Measurements from ENCODE around the gene PROK2. TPM values are rescaled to one million over a fixed set of nuclear protein-coding genes. Genes with fewer than 3 reads are reported as not detected.

The PROK2 gene
- total and polyA plus RNA-seq, 2 donors (not counting 1 experiment from before 2014, with no cell fraction given), result 0.06 TPM; not detected in 1

DNA sequence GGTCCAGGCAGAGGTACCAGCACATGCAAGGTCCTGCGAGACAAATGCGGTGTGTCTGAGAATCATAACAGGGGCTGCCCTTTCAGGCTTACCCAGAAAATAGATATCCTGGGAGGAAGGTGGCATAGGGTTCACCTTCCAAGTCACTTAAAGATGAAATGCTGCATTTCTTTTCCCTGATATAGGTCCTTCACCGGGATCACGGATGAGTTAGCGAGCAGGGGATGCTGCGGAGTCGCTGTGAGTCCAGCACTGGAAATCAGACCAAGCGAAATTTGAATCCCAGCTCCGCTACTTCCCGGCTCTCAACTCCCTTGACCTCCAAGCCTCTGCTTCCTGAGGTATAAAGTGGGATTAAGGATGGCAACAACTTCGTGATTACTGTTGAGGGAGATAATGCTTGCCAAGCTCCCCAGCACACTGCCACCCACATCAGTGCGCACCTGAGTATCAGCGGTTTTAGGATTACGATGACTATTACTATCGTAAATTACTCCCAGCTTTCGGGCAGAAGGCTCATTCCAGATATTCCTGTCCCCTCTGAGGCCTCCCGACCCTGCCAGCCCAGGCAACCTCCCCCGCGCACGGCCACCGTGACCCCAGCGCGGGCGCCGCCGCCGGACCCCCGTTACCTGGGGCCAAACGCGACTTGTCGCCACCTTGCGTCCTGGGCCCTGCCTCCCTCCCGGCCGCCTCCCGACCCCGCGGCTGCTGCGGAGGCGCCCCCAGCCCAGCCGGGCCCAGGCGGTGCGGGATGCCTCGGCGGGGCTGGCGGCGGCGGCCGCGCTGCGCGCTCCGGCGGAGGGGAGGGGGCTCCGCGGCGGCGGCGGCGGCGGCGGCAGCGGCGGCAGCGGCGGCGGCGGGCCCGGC, 31.9 kb downstream of the PROK2 start:
- DNase-seq (no peak), ATAC-seq (ENCODE audit: low read depth) (no peak)
- peak overlapping the region in 1 of 5 experiments; percentile 65 for H3K4me3 ChIP-seq (ENCODE audit: control extremely low read depth in 1 of 5, extremely low read depth in 1 of 5, insufficient read depth in 1 of 5, low read depth in 2 of 5, low read length in 4 of 5)
- peak overlapping the region; percentile 66 for H3K4me2 ChIP-seq (replicated peaks; ENCODE audit: low read depth, low read length, poor library complexity, severe bottlenecking)
- no peaks in the 10 kb centered on the region for H3K9me3 ChIP-seq (ENCODE audit: control extremely low read depth in 1 of 3, control insufficient read depth in 2 of 3, insufficient read depth in 1 of 3, low read length in 2 of 3)
- H3K79me2 ChIP-seq (ENCODE audit: control insufficient read depth, insufficient read depth, low read length), result no peaks in the 10 kb centered on the region
- 11% methylated on average over 63 of the region's 68 CpGs for WGBS (ENCODE audit: insufficient coverage)
- no peaks in the 10 kb centered on the region for H3K36me3 ChIP-seq (replicated peaks in 1 of 2; ENCODE audit: control extremely low read depth in 1 of 2, control insufficient read depth in 1 of 2, extremely low read depth in 1 of 2, insufficient read depth in 2 of 2, low read length in 1 of 2)
- Mint-ChIP-seq H3K27ac (no peak overlapping the region), H3K4me3 (peak overlapping the region; percentile 70), H3K9me3 (ENCODE audit: insufficient read depth) (no peaks in the 10 kb centered on the region), H3K4me1 (peaks cover 7% of the 10 kb centered on the region), H3K27me3 (peaks cover 65% of the 10 kb centered on the region)
- ChIA-PET CTCF (no interaction called here), POLR2A (no interaction called here)
- no peak overlapping the region for H3K9ac ChIP-seq (ENCODE audit: low read length)
- no peak overlapping the region for H3K27ac ChIP-seq (ENCODE audit: low read length in 2 of 2)
- peaks cover 0 to 39% (median 29%) of the 10 kb centered on the region in 4 experiments for H3K27me3 ChIP-seq (replicated peaks in 1 of 4; ENCODE audit: control extremely low read depth in 1 of 4, control insufficient read depth in 3 of 4, insufficient read depth in 4 of 4, low read length in 3 of 4)
- TF ChIP-seq, protein P1, sequence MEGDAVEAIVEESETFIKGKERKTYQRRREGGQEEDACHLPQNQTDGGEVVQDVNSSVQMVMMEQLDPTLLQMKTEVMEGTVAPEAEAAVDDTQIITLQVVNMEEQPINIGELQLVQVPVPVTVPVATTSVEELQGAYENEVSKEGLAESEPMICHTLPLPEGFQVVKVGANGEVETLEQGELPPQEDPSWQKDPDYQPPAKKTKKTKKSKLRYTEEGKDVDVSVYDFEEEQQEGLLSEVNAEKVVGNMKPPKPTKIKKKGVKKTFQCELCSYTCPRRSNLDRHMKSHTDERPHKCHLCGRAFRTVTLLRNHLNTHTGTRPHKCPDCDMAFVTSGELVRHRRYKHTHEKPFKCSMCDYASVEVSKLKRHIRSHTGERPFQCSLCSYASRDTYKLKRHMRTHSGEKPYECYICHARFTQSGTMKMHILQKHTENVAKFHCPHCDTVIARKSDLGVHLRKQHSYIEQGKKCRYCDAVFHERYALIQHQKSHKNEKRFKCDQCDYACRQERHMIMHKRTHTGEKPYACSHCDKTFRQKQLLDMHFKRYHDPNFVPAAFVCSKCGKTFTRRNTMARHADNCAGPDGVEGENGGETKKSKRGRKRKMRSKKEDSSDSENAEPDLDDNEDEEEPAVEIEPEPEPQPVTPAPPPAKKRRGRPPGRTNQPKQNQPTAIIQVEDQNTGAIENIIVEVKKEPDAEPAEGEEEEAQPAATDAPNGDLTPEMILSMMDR (IDR thresholded peaks at IDR 0.05), result no peak
- intact Hi-C loops (cut with micrococcal nuclease), result no loop called here
- H4K20me1 ChIP-seq (ENCODE audit: control insufficient read depth, insufficient read depth, low read length, poor library complexity, severe bottlenecking), result no peaks in the 10 kb centered on the region
- H3K4me1 ChIP-seq (ENCODE audit: control insufficient read depth in 2 of 2, insufficient read depth in 2 of 2, low read length in 2 of 2), result peaks cover 0 to 13% of the 10 kb centered on the region in 2 donors
- no peak overlapping the region for H2AFZ ChIP-seq (ENCODE audit: insufficient read depth, low read depth, low read length, poor library complexity, severe bottlenecking)

DNA sequence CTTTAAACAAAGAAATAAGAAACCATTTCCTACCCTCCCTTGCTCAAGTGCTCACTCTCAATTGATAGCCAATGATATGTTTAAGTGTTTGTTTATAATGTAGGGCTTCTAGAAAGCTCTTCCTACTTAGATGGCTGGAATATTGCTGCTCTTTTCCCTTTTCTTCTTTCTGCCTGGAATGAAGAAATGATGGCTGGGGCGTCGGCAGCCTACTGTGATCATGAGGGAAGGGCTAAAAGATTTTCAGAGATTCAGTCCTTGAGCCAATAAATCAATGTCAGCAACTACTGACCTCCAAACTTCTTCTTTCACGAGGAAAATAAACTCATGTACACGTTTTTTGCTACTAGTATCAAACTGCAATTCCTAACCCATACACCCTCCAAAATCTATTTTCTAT, 33.3 kb downstream of the PROK2 start:
- peaks cover 0 to 31% (median 25%) of the 10 kb centered on the region in 4 experiments for H3K27me3 ChIP-seq (replicated peaks in 1 of 4; ENCODE audit: control extremely low read depth in 1 of 4, control insufficient read depth in 3 of 4, insufficient read depth in 4 of 4, low read length in 3 of 4)
- H3K27ac ChIP-seq (ENCODE audit: low read length in 2 of 2), result no peak overlapping the region
- H2AFZ ChIP-seq (ENCODE audit: insufficient read depth, low read depth, low read length, poor library complexity, severe bottlenecking), result no peak overlapping the region
- H3K79me2 ChIP-seq (ENCODE audit: control insufficient read depth, insufficient read depth, low read length), result no peaks in the 10 kb centered on the region
- ATAC-seq (ENCODE audit: low read depth), result no peak
- ChIA-PET POLR2A (no interaction called here), CTCF (no interaction called here)
- H3K36me3 ChIP-seq (replicated peaks in 1 of 2; ENCODE audit: control extremely low read depth in 1 of 2, control insufficient read depth in 1 of 2, extremely low read depth in 1 of 2, insufficient read depth in 2 of 2, low read length in 1 of 2), result no peaks in the 10 kb centered on the region
- H4K20me1 ChIP-seq (ENCODE audit: control insufficient read depth, insufficient read depth, low read length, poor library complexity, severe bottlenecking), result no peaks in the 10 kb centered on the region
- WGBS (ENCODE audit: insufficient coverage), result 82% methylated on average over 2 of the region's 4 CpGs
- no peak overlapping the region for H3K27ac Mint-ChIP-seq
- no peaks in the 10 kb centered on the region for H3K9me3 Mint-ChIP-seq (ENCODE audit: insufficient read depth)
- no peak overlapping the region for H3K9ac ChIP-seq (ENCODE audit: low read length)
- H3K4me1 Mint-ChIP-seq, result peaks cover 7% of the 10 kb centered on the region
- TF ChIP-seq, protein P1 (IDR thresholded peaks at IDR 0.05), result no peak
- TF ChIP-seq EZH2 (IDR thresholded peaks at IDR 0.05; ENCODE audit: borderline replicate concordance, insufficient read depth, low read depth, low read length, poor library complexity, severe bottlenecking), result no peak
- H3K4me3 ChIP-seq (ENCODE audit: control extremely low read depth in 1 of 5, extremely low read depth in 1 of 5, insufficient read depth in 1 of 5, low read depth in 2 of 5, low read length in 4 of 5), result no peak overlapping the region
- no peaks in the 10 kb centered on the region for H3K9me3 ChIP-seq (ENCODE audit: control extremely low read depth in 1 of 3, control insufficient read depth in 2 of 3, insufficient read depth in 1 of 3, low read length in 2 of 3)
- DNase-seq, result no peak
- no peak overlapping the region for H3K4me2 ChIP-seq (replicated peaks; ENCODE audit: low read depth, low read length, poor library complexity, severe bottlenecking)
- H3K4me1 ChIP-seq (ENCODE audit: control insufficient read depth in 2 of 2, insufficient read depth in 2 of 2, low read length in 2 of 2), result peaks cover 0 to 13% of the 10 kb centered on the region in 2 donors
- H3K27me3 Mint-ChIP-seq, result peaks cover 57% of the 10 kb centered on the region
- H3K4me3 Mint-ChIP-seq, result no peak overlapping the region
- intact Hi-C loops (cut with micrococcal nuclease), result no loop called here

Measured in B cell (primary cell).